H7 (cell line): ENCODE results near the gene ATP1A3. TPM values are rescaled to one million over a fixed set of nuclear protein-coding genes. Genes with fewer than 3 reads are reported as not detected.

Source experiments
- DNase-seq: peaks from one replicate; pipeline ENCODE4 v3.0.0; 2012
- H3K27me3 ChIP-seq: 2 replicates; pipeline ENCODE4 v1.6.0; 2011; ENCODE audit warnings: mild to moderate bottlenecking, low read length; ENCODE audit not compliant: control insufficient read depth, insufficient read depth
- H3K36me3 ChIP-seq: replicated peaks from 2 replicates; pipeline ENCODE4 v1.5.1; 2011; ENCODE audit warnings: low read length; ENCODE audit not compliant: control insufficient read depth, insufficient read depth
- H3K4me3 ChIP-seq: 2 replicates; pipeline ENCODE4 v1.5.1; 2011; ENCODE audit warnings: low read depth, mild to moderate bottlenecking, control low read depth, low read length, moderate library complexity; ENCODE audit not compliant: insufficient read depth
- total RNA-seq: library from RNA; depleted of rRNA; stranded (reverse); fragments of >200 nt; shearing (Covaris generic); gene quantifications from 2 replicates; pipeline ENCODE4 v1.2.3, GENCODE V29; 2014

ATP1A3 gene
- total RNA-seq, 1 experiment from 2014 or later: 9.9 TPM

DNA sequence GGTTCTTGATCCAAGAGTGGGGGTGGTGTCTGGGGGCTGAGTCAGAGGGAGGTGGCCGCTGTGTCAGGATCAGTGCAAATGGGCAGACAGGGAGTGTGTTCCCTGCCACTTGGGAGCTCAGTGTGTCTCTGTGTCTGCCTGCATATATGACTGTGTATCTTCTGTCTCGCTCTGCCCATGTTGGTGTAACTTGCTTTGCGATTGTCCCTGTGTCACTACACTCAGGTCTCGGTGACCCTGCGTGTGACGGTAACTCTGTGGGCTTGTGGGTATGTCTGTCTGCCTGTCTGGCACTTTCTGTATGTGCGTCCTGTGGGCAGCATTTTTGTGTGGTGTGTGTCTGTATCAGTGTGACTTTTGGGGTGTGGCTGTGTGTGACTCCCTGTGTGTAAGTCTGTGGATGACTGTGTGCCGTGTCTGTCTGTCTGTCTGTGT, 57.6 kb downstream of the ATP1A3 start:
- Histone ChIP-seq H3K4me3 (no peak overlapping the region), H3K36me3 (no peaks in the 10 kb centered on the region), H3K27me3 (peaks cover 74% of the 10 kb centered on the region)
- no peak for DNase-seq

DNA sequence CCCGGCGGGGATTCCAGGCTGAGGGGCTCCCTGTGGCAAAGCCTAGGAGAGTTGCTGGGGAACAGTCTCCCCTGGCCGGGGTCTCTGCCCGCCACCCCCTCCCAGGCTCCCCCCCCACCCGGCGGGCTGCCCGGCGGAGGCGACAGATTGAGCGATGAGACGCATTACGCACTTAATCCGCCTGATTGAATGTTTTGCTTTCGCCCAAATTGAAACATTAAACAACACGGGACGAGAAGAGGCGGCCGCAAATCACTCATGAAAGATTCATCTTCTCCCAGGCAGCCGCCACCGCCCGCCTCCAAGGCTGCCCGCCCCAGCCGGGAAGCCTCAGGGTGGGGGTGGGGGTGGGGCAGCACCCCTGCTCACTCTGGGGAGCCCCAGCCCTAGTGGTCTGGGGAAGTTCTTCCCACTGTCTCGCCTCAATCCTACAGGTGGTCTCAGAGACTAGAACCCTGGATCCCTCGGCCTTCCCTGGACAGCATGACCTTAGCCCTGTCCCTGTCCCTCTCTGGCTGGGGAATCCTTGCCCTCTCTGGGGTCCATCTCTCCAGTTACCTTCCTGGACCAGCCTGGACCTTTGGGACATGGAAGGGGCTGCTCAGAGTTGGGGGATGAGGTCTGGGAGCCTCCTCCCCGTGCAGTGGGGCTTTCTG, 58.1 kb downstream of the ATP1A3 start:
- Histone ChIP-seq H3K4me3 (no peak overlapping the region), H3K36me3 (no peaks in the 10 kb centered on the region), H3K27me3 (peaks cover 74% of the 10 kb centered on the region)
- peak; percentile 67 for DNase-seq

DNA sequence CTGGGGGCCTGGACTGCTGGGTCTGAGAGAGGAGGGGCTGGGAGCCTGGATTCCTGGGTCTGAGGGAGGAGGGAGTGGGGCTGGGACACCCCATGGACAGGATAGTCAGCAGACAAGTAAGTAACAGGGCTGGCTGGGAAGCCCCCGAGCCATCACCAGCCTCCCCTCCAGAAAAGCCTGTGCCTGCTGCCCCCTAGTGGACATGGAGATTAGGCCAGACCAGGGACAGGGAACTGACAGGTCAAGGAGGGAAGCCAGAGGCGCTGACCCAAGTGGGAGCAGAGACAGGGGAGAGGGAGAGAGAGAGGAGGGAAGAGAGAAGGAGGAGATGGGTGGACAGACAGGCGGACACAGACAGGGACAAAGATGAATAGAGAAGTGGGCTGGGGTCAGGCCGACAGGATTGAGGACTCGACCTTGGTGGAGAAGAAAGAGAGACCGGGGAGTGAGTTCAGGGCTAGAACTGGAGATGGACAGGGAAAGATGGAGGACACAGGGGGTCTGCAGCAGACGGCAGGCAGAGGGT, 59.1 kb downstream of the ATP1A3 start:
- DNase-seq: peak; percentile 96
- Histone ChIP-seq H3K4me3 (no peak overlapping the region), H3K27me3 (peaks cover 76% of the 10 kb centered on the region), H3K36me3 (no peaks in the 10 kb centered on the region)

DNA sequence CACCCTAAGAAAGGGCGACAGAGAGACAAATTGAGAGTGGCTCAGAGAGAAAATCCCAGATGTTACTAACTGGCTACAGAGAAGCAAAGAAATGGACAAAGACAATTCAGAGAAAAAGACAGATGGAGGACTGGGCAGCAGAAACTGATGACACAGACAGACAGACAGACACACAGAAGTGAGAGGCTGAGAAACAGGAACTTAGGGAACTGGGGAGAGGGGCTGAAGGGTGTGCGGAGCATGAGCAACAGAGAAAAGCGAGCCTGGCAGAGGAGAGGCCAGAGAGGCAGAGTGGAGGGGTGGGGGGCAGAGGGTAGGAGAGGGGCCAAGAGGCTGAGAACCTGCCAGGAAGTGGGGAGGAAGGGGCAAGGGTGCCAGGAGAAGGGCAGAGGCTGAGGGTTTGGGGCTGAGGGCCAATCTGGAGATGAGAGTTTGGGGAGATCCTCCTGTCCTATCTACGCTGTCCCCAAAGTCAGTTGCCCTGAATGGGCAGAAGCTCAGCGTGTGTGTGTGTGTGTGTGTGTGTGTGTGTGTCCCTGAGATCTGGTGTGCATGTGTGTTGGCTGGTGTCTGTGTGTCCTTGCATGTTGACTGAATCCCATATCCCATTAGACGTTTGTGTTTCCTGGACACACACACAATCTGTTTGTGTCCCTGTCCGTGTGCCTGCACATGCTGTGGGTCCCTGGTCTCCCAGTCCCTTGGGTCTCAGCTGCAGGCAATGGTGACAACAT, 60.2 kb downstream of the ATP1A3 start:
- Histone ChIP-seq H3K27me3 (peaks cover 82% of the 10 kb centered on the region), H3K36me3 (no peaks in the 10 kb centered on the region), H3K4me3 (no peak overlapping the region)
- DNase-seq: no peak

DNA sequence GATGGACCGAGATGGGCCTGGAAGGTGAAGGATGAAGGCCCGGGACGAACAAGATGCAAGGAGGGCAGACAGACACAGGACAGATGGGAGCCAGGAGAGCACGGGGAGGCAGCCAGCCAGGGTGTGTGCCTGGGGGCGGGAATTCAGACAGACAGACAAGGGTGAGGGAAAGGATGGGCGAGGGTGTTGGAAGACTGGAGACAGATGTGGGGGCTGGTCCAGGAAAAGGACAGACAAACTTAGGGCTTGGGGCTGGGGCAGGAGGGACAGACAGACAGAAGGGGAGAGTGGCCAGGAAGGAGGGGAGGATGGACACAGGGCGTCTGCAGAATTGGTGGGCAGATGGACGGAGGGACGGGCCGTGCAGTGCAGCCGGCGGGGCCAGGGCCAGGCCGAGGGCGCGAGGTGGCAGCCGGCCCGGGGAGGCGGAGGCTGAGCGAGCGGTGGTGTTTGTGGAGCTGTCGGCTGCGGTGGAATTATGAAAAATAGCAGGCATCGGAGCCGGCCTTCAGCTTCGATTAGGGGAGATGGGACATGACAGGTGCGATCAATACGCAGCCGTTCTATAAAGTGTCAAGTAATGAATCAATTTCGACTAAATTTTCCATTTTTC, 61.2 kb downstream of the ATP1A3 start:
- DNase-seq: peak; percentile 64
- Histone ChIP-seq H3K36me3 (no peaks in the 10 kb centered on the region), H3K27me3 (peaks cover 93% of the 10 kb centered on the region), H3K4me3 (no peak overlapping the region)

DNA sequence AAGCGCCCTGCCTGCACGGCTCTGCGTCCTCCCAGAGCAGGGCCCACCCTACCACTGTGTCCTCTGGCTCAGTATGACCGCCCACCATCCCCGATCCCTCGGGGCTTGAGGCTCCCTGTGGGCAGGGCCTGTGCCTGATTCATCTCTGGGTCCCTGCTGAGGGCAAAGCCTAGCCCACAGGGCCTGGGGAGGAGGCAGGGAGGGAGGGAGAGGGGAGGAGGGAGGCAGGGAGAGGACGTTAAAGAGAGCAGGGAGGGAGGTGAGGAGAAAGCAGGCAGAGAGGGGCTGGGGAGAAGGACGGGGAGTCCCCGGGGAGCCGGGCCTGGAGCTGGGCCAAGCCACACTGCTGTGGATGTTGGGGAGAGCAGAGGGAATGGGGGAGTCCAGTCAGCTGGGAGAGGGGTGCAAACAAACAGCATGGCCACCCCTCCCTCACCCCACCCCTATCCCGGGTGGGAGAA, 61.7 kb downstream of the ATP1A3 start:
- Histone ChIP-seq H3K27me3 (peaks cover 93% of the 10 kb centered on the region), H3K4me3 (no peak overlapping the region), H3K36me3 (no peaks in the 10 kb centered on the region)
- DNase-seq: peak; percentile 73

DNA sequence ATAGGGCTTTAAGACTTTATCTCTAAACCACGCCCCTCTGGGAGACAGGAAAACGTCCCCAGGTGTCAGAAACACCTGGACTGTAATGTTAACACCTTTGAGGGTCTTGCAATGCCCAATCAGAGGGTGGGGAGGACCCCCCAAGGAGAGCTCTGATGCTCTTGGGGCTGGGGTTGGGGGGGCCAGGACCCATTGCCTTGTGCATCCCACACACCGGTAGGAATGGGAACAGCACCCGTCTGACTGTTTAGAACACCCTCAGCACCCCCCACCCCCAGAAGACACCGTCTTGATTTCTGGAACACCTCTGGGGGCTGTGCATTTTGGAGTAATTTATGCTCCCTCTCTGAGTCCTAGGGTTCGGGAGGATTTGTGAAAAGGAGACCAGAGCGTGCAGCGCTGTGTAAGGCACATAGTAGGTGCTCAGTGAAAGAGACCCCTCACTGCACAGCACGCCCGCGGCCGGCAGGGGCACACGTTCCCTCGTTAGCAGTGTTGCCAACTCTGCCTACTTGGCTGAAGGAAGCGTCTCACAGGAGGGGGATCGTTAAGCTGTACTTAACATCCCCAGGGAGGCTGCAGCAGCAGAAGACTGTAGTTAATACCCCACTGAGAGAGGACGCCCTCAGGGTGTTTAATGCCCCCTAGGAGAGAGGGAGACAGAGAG, 63.0 kb downstream of the ATP1A3 start:
- Histone ChIP-seq H3K36me3 (no peaks in the 10 kb centered on the region), H3K4me3 (no peak overlapping the region), H3K27me3 (peaks cover 94% of the 10 kb centered on the region)
- peak; percentile 88 for DNase-seq

DNA sequence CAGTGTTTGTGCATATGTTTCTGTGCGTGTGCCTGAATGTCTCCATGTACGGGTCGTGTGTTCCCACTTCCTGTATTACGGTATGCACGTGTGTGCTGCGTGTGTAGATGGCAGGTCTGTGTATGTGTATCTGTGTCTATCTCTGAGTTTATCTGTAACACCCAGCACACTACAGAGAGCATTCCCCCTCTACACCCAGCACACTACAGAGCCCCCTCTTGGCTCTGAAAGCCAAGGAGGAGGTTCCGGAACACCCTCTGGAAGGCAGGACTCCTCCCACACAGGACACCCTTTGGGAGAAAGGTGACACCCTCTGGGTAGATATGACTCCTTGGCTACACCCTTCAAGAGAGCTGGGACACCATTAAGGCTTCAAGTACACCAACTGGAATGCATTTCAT, 63.7 kb downstream of the ATP1A3 start:
- Histone ChIP-seq H3K27me3 (peaks cover 97% of the 10 kb centered on the region), H3K4me3 (no peak overlapping the region)
- DNase-seq: peak; percentile 43

DNA sequence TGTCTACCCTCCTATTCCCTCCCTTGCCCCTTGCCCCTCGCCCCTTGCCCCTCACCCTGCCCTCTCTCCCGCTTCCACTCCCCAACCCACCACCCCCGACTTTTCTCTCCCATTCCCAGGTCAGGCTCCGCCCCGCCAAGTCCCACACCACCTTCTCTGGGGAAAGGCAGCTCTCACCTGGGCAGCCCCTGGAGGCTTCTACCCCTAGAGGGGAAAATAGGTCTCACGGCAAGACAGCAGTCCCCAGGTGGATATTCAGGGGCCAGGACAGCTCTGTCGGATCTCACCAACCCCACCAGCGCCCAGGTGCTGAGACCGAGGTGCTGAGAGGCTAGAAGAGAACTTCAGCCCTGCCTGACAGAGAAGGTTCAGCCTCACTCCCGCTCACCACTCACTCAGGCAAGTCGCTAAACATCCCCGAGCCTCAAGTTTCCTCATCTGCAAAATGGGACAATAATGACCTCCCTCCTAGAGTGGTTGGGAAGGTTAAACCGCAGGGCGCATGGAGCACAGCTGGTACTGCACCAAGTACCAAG, 64.4 kb downstream of the ATP1A3 start:
- peaks cover 98% of the 10 kb centered on the region for H3K27me3 ChIP-seq

More for the DNA sequence above, 63.7 kb downstream of the ATP1A3 start:
- no peaks in the 10 kb centered on the region for H3K36me3 ChIP-seq

DNA sequence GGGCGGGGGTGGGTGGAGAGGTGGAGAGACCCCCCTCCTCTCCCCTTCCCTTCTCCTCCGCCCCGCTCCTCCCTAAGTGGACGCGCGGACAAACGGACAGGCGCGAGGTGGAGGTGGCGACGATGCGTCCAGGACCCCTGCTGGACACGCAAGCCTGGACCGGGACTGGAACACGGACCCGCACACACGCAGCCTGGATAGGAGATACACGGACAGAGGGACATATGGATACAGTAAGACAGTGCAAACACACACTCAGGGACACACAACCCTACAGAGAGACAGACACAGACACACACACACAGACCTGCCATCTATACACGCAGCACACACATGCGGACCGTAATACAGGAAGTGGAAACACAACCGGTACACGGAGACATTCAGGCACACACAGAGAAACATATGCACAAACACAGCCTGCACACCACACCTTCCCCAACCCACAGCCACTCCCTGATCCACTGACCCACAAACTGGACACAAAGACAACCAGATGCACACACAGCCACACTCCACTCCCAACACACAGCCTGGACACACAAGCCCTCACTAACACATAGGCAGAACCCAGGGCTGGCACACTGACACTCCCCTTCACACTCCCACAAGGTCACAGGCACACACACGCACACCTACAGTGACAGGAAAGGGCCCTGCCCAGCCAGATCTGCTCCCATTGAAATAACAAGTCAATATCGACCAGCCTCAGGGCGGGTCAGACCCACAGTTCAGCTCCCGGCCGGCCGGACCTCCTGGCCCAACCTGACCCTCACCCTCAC, 65.1 kb downstream of the ATP1A3 start:
- DNase-seq: peak; percentile 74
- no peaks in the 10 kb centered on the region for H3K36me3 ChIP-seq
- peaks cover 100% of the 10 kb centered on the region for H3K27me3 ChIP-seq
- peak overlapping the region; percentile 4; the same call in 1 of the 2 replicates for H3K4me3 ChIP-seq

More for the DNA sequence above, 64.4 kb downstream of the ATP1A3 start:
- DNase-seq: peak; percentile 76
- H3K4me3 ChIP-seq: no peak overlapping the region
- no peaks in the 10 kb centered on the region for H3K36me3 ChIP-seq

DNA sequence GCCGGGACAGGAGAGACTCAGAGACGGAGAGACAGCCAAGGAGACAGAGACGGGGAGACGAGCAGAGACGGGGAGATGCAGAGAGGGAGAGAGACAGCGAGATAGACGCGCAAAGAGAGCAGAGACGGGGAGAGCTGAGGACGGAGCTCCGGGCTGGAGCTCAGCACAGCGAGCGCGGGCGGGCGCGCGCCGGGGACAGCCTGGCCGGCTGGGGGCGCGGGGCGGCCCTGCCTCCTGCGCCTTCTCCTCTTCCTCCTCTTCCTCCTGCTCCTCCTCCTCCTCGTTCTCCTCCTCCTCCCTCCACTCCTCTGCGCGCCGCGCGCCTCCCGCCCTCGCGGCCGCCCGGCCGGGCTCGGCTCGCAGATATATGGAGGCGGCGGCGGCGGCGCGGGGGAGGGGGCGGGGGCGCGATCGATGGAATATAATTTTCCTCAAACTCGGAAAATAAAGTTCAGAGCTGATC, 65.8 kb downstream of the ATP1A3 start, which contains the start of gene ERFL:
Gene ERFL (minus strand): TSS at position 229 of the 463 bp plus-strand sequence. CDS start 15,530 bp downstream, outside the sequence.
- peak; percentile 86 for DNase-seq
- H3K27me3 ChIP-seq: peaks cover 97% of the 10 kb centered on the region
- H3K36me3 ChIP-seq: no peaks in the 10 kb centered on the region
- peak within 1 kb of the TSS; percentile 50 for H3K4me3 ChIP-seq

DNA sequence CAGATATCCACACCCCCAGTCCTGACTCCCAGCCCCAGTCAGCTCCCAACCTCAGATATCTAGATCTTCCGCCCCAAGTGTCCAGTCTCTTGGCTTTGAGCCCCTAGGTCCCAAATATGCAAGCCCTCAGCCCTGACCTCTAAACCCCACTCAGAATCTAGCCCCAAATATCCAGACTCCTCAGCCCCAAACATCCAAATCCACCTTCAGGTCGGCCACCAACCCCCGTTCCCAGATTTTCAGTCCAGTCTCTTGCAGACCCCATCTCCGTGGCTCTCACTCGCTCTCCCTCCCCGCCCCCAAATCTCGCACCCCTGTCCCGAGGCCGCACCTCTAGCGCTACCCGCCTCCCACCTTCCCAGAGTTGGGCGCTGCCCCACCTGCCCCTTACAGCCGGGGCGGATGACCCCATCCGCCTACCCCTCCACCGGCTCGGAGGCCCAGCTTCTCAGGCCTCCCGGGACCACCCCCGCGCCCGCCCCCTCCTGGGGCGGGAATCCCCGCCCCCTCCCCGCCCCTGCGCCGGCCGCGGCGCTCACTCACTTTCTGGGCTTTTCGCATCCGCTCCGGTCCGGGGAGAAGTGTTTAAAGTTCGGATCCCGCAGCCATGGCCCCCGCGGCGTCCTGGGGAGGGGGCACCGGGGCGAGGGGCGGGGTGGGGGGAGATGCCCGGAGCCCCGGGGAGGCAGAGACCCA, 66.4 kb downstream of the ATP1A3 start:
- H3K4me3 ChIP-seq: peak overlapping the region; percentile 50
- H3K36me3 ChIP-seq: no peaks in the 10 kb centered on the region
- peaks cover 97% of the 10 kb centered on the region for H3K27me3 ChIP-seq
- peak; percentile 95 for DNase-seq
